ENCODE data around the gene GALNT9. TPM values are rescaled to one million over a fixed set of nuclear protein-coding genes. Genes with fewer than 3 reads are reported as not detected.
"Not testable (repeated sequence)": the region's sequence is repeated elsewhere in the genome, so short reads cannot be mapped to it uniquely, and the experiment has no call there.

GALNT9 gene
- total RNA-seq, 1 donor: not detected

DNA sequence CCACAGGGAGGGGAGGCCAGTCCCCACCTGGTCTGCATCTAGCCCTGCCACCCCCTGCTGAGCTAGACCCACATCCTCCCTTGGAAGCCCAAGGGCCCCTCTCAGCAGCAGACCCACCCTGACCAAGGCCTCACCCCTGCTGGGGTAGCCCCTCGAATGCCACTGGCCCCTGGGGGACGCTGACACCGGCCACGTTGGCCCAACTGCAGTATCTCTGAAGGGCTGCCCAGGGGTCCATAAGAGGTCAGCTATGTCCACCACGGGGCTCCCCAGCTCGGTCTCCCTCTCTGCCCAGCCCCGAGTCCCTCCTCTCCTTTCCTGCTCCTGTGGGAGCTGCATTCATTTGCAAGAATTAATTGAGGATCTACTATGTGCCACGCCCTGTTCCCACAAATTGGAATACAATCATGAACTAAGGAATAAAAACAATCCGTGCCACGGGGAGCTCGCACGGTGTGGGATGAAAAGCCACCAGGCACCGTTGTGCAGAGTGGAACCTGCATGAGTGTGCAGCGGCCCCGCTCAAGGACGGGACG, 71.4 kb downstream of the GALNT9 start:
- DNase-seq (ENCODE audit: low read depth): no peak
- TF ChIP-seq, protein P1, sequence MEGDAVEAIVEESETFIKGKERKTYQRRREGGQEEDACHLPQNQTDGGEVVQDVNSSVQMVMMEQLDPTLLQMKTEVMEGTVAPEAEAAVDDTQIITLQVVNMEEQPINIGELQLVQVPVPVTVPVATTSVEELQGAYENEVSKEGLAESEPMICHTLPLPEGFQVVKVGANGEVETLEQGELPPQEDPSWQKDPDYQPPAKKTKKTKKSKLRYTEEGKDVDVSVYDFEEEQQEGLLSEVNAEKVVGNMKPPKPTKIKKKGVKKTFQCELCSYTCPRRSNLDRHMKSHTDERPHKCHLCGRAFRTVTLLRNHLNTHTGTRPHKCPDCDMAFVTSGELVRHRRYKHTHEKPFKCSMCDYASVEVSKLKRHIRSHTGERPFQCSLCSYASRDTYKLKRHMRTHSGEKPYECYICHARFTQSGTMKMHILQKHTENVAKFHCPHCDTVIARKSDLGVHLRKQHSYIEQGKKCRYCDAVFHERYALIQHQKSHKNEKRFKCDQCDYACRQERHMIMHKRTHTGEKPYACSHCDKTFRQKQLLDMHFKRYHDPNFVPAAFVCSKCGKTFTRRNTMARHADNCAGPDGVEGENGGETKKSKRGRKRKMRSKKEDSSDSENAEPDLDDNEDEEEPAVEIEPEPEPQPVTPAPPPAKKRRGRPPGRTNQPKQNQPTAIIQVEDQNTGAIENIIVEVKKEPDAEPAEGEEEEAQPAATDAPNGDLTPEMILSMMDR (IDR thresholded peaks at IDR 0.05; ENCODE audit: insufficient read depth, low read depth, low read length): no peak
- H3K4me3 ChIP-seq (ENCODE audit: low read depth, low read length): no peak overlapping the region

DNA sequence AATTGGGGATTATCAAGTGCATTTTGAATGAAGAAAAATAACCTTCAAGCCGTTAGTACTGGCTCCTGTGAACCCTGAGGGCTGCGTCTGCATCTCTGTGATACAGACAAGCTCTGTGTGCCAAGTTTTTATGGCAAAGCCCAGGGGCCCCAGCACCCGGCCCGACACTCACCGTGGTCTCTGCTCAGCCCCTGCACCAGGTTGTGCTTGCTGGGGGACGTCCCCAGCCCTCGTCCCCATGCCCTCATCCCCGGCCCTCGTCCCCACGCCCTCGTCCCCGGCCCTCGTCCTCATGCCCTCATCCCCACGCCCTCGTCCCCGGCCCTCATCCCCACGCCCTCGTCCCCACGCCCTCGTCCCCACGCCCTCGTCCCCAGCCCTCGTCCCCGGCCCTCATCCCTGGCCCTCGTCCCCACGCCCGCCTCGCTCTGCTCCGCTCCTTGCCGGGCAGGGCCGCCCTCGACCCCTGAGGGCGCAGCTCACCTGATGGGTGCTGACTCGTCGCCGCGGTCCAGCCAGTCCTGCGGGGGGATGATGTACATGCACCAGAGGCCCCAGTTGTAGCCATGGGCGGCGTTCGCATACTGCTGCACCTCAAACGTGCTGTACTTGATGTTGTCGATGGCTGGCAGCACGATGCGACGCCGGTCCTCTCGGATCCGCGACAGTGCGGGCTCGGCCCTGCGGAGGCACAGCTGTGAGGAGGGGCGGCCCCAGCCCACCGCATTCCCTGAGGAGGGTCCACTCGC, 72.0 kb downstream of the GALNT9 start:
- no peak for DNase-seq (ENCODE audit: low read depth)
- no peak overlapping the region for H3K4me3 ChIP-seq (ENCODE audit: low read depth, low read length)
- TF ChIP-seq, protein P1 (IDR thresholded peaks at IDR 0.05; ENCODE audit: insufficient read depth, low read depth, low read length): no peak

DNA sequence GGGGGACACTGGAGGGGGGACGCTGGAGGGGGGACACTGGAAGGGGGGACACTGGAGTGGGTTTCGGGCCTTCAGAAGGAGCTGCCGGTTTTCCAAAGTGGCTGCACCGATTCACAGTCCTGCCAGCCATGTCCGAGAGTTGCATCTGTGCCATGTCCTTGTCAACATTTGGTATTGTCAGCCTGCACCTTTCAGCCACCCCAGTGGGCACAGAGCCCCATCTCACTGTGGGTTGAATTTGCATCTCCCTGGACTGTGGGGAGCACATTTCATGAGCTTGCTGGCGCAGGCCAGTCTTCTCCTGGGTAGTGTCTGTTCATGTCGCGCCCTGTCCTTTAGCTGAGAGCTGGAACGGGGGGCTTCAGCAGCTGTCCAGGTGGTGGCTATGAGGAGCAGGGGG, 72.7 kb downstream of the GALNT9 start:
- DNase-seq (ENCODE audit: low read depth): no peak
- H3K4me3 ChIP-seq (ENCODE audit: low read depth, low read length): no peak overlapping the region
- TF ChIP-seq, protein P1 (IDR thresholded peaks at IDR 0.05; ENCODE audit: insufficient read depth, low read depth, low read length): no peak

DNA sequence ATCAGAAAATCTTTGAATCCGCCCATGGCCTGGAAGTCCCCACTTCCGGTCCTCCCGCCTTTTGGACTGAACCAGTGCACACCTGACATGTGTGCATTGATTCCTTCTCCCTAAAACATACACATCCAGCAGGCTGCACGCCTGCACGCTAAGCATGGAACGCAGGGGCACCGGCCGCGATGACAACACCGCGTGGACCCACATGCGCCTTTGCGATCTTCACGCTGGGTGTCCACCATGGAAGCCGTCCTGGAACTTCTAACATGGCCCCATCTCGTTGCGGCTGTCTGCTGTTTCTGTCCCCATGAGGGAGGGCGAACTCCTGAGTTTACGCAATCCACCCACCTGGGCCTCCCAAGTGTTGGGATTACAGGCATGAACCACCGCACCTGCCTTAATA, 73.7 kb downstream of the GALNT9 start:
- DNase-seq (ENCODE audit: low read depth): no peak
- TF ChIP-seq, protein P1 (IDR thresholded peaks at IDR 0.05; ENCODE audit: insufficient read depth, low read depth, low read length): no peak
- H3K4me3 ChIP-seq (ENCODE audit: low read depth, low read length): no peak overlapping the region

DNA sequence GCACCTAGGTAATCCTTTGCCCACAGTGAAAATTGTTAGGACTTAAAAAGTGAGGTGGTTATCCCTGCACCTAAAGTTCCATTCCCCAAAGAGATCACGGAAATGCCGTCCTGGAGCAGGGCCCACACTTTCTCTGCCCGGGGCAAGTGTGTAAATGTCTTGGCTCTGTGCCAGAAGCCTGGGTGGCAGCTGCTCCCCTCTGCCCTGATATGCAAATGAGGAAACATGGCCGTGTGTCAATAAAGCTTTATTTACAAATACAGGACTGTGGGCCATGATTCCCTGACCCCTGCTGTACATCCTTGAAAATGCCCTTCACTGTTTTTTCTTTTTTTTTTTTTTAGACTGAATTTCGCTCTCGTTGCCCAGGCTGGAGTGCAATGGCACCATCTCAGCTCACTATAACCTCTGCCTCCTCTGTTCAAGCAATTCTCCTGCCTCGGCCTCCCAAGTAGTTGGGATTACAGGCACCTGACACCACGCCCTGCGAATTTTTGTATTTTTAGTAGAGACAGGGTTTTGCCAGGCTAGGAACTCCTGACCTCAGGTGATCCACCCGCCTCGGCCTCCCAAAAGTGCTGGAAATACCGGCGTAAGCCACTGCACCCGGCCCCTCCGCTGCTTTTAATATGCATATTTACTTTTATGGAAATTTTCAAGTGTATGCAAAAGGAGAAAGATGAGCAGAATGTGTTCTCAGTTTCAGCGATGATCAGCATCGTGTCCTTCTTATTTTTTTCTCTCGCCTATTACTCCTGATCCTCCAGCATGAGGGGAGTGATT, 75.5 kb downstream of the GALNT9 start:
- no peak for DNase-seq (ENCODE audit: low read depth)
- TF ChIP-seq, protein P1 (IDR thresholded peaks at IDR 0.05; ENCODE audit: insufficient read depth, low read depth, low read length): no peak
- no peak overlapping the region for H3K4me3 ChIP-seq (ENCODE audit: low read depth, low read length)

DNA sequence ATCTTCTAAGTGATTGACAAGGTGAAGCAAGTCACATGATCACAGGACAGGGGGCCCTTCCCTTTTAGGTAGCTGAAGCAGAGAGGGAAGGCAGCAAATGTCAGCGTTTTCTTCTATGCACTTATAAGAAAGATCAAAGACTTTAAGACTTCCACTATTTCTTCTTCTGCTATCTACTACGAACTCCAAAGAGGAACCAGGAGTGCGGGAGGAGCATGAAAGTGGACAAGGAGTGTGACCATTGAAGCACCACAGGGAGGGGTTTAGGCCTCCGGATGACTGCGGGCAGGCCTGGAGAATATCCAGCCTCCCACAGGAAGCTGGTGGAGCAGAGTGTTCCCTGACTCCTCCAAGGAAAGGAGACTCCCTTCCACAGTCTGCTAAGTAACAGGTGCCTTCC, 76.4 kb downstream of the GALNT9 start:
- H3K4me3 ChIP-seq (ENCODE audit: low read depth, low read length); DNase-seq (ENCODE audit: low read depth): not testable (repeated sequence)

DNA sequence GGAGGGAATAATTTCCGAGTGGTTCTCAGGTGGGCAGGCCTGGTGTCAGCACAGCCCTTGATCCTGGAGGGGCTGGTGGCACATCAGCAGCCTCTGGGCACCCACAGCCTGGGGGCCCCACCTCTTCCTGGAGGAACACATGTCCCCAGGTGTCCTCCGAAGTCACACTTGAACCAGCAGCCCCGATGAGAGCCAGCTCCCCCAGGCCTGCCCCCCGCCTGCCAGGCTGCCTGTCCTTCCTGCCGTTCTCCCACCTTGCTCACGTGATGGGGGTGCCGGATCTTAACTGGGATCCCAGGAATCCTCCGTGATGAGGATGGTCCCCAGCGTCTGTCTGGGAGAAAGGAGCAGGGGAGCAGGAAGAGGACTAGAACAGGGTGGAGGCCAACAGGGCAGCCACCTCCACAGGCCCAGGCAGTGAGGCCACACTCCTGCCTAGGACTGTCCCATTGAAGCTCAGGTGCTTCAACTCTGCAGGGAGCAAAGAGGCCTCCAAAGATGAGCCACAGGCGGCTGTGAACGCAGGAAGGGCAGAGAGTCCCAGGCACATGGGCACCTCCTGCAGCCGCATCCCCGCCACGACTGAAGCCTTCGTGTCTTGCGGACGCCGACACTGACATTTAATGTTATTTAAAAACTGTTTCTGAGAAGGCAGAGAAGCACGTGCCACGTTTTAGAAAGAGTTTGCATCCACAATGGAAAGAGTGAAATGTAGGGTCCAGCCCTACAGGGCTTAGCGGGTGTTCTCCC, 77.5 kb downstream of the GALNT9 start:
- TF ChIP-seq, protein P1 (IDR thresholded peaks at IDR 0.05; ENCODE audit: insufficient read depth, low read depth, low read length): no peak
- no peak for DNase-seq (ENCODE audit: low read depth)
- no peak overlapping the region for H3K4me3 ChIP-seq (ENCODE audit: low read depth, low read length)
